ENCODE results near the gene UBALD1. TPM values are rescaled to one million over a fixed set of nuclear protein-coding genes. Genes with fewer than 3 reads are reported as not detected.

The UBALD1 gene
- total RNA-seq, 3 donors from 2014 or later (not counting 1 experiment from before 2014, with no cell fraction given), result 40.8 to 54.4 (median 53.6) TPM

GRCh38 chr16:4603624-4604170, 11.0 kb downstream of the UBALD1 start:
- no peak for TF ChIP-seq CTCF (IDR thresholded peaks at IDR 0.05)
- DNase-seq, result no peak
- Mint-ChIP-seq H3K9me3 (no peaks in the 10 kb centered on the region), H3K27me3 (ENCODE audit: low read depth in 2 of 2) (peaks cover 0 to 3% of the 10 kb centered on the region in 2 donors), H3K27ac (no peak overlapping the region), H3K4me1 (no peaks in the 10 kb centered on the region), H3K36me3 (no peaks in the 10 kb centered on the region), H3K4me3 (no peak overlapping the region)
- intact Hi-C loops (cut with micrococcal nuclease), result no loop called here
- Histone ChIP-seq H3K36me3 (ENCODE audit: control insufficient read depth, insufficient read depth, low read length) (peaks cover 2% of the 10 kb centered on the region), H3K4me1 (ENCODE audit: control insufficient read depth, insufficient read depth, low read length) (no peaks in the 10 kb centered on the region), H3K27me3 (ENCODE audit: control insufficient read depth, insufficient read depth, low read length) (no peaks in the 10 kb centered on the region), H3K9me3 (ENCODE audit: control insufficient read depth, insufficient read depth, low read length) (no peaks in the 10 kb centered on the region), H3K4me3 (ENCODE audit: low read length) (no peak overlapping the region), H3K27ac (ENCODE audit: low read length) (no peak overlapping the region)
- ATAC-seq, result no peak
- WGBS (ENCODE audit: insufficient coverage), result 90% methylated on average over 13 of the region's 13 CpGs

DNA sequence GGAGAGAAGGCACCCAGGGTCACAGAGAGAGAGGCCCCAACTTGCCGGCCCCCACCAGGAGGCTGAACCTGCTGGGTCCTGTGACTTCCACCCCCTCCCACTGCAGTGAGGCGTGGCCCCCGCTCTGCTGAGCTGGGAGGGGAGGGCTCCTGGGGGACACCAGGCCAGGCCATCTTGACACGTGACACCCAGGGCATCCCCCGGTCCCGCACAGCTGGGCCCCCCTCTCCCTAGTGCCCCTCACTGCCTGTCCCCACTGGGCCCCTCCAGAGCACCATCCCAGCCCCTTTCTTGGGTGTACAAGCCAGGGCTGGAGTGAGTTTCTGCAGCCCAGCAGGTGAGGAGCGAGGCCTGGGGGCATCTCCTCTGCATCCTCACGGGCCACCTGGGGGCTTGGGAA, 12.4 kb downstream of the UBALD1 start:
- H3K27ac ChIP-seq (ENCODE audit: low read length), result no peak overlapping the region
- no peaks in the 10 kb centered on the region for H3K9me3 ChIP-seq (ENCODE audit: control insufficient read depth, insufficient read depth, low read length)
- H3K27me3 ChIP-seq (ENCODE audit: control insufficient read depth, insufficient read depth, low read length), result no peaks in the 10 kb centered on the region
- no peak overlapping the region for H3K4me3 Mint-ChIP-seq
- H3K27ac Mint-ChIP-seq, result no peak overlapping the region
- H3K4me3 ChIP-seq (ENCODE audit: low read length), result no peak overlapping the region
- ATAC-seq (no peak), DNase-seq (no peak)
- H3K36me3 Mint-ChIP-seq, result no peaks in the 10 kb centered on the region
- WGBS (ENCODE audit: insufficient coverage), result 84% methylated on average over 7 of the region's 8 CpGs
- H3K36me3 ChIP-seq (ENCODE audit: control insufficient read depth, insufficient read depth, low read length), result no peaks in the 10 kb centered on the region
- no peaks in the 10 kb centered on the region for H3K4me1 ChIP-seq (ENCODE audit: control insufficient read depth, insufficient read depth, low read length)
- peaks cover 0 to 3% of the 10 kb centered on the region in 2 donors for H3K27me3 Mint-ChIP-seq (ENCODE audit: low read depth in 2 of 2)
- H3K9me3 Mint-ChIP-seq, result no peaks in the 10 kb centered on the region
- TF ChIP-seq CTCF (IDR thresholded peaks at IDR 0.05), result no peak
- intact Hi-C loops (cut with micrococcal nuclease), result no loop called here
- no peaks in the 10 kb centered on the region for H3K4me1 Mint-ChIP-seq

- H3K36me3 ChIP-seq (ENCODE audit: control insufficient read depth, insufficient read depth, low read length), result no peaks in the 10 kb centered on the region
- H3K4me1 Mint-ChIP-seq, result no peaks in the 10 kb centered on the region
- intact Hi-C loops (cut with micrococcal nuclease), result no loop called here
- no peaks in the 10 kb centered on the region for H3K9me3 ChIP-seq (ENCODE audit: control insufficient read depth, insufficient read depth, low read length)
- H3K27me3 ChIP-seq (ENCODE audit: control insufficient read depth, insufficient read depth, low read length), result no peaks in the 10 kb centered on the region
- peaks cover 0 to 4% of the 10 kb centered on the region in 2 donors for H3K27me3 Mint-ChIP-seq (ENCODE audit: low read depth in 2 of 2)
- ATAC-seq (no peak), DNase-seq (no peak)
- H3K27ac Mint-ChIP-seq, result no peak overlapping the region
- H3K4me3 ChIP-seq (ENCODE audit: low read length), result no peak overlapping the region
- H3K9me3 Mint-ChIP-seq, result no peaks in the 10 kb centered on the region
- no peak overlapping the region for H3K4me3 Mint-ChIP-seq
- H3K27ac ChIP-seq (ENCODE audit: low read length), result no peak overlapping the region
- TF ChIP-seq CTCF (IDR thresholded peaks at IDR 0.05), result no peak
- no peaks in the 10 kb centered on the region for H3K4me1 ChIP-seq (ENCODE audit: control insufficient read depth, insufficient read depth, low read length)
- WGBS (ENCODE audit: insufficient coverage), result 78% methylated on average over 6 of the region's 6 CpGs
- H3K36me3 Mint-ChIP-seq, result no peaks in the 10 kb centered on the region
These were observed 12.9 kb downstream of the UBALD1 start for GRCh38 chr16:4601864-4602186.

All from natural killer cell (primary cell).